SK-N-SH (cell line): ENCODE measurements around the gene COPS7A. TPM values are rescaled to one million over a fixed set of nuclear protein-coding genes. Genes with fewer than 3 reads are reported as not detected.

Source experiments
- CTCF ChIA-PET: fragments of 300-600, 350-600 bp; formaldehyde crosslinking; extraction: SDS; loops from one replicate; lab custom pipeline; 2021; lab: Yijun Ruan, JAX
- POLR2A ChIA-PET: fragments of 350-600 bp; sonication (Branson Sonifier 250); formaldehyde crosslinking; extraction: SDS; loops from one replicate; lab custom pipeline; 2020; ENCODE audit warnings: antibody characterized with exemption, inconsistent platforms; lab: Yijun Ruan, JAX
- DNase-seq: peaks from one replicate; pipeline ENCODE4 v3.0.0; 2012
- H2AFZ ChIP-seq: fragments of 200-600 bp; sonication (generic); 2 replicates; pipeline ENCODE4 v1.8.1; 2016; ENCODE audit warnings: antibody characterized with exemption, mild to moderate bottlenecking, low read depth
- H3F3A ChIP-seq: fragments of 200-600 bp; sonication (generic); replicated peaks from 2 replicates; pipeline ENCODE3; 2016; ENCODE audit warnings: antibody characterized with exemption, mild to moderate bottlenecking; ENCODE audit not compliant: insufficient read depth
- H3K27ac ChIP-seq, 2 experiments: fragments of 200-500 bp in 1 of 2; fragments of 200-600 bp in 1 of 2; sonication (Bioruptor generic) in 1 of 2; sonication (generic), shearing (Covaris generic) in 1 of 2; 2 replicates each; pipeline versions ENCODE4 v1.5.1 to v1.6.1; 2014 to 2016; ENCODE audit warnings: low read depth in 2 of 2, inconsistent platforms in 1 of 2, low read length in 1 of 2, mild to moderate bottlenecking in 1 of 2, mixed read lengths in 1 of 2
- H3K27me3 ChIP-seq: fragments of 200-600 bp; sonication (generic), shearing (Covaris generic); 2 replicates; pipeline ENCODE4 v1.6.1; 2016; ENCODE audit warnings: mixed run types; ENCODE audit not compliant: insufficient read depth
- H3K36me3 ChIP-seq, 2 experiments: fragments of 200-500 bp in 1 of 2; fragments of 200-600 bp in 1 of 2; sonication (Bioruptor generic) in 1 of 2; sonication (generic) in 1 of 2; replicated peaks in 1 of 2; 2 replicates each; pipeline versions ENCODE3 to v1.5.1; 2014 to 2016; ENCODE audit warnings: low read length in 1 of 2, mild to moderate bottlenecking in 1 of 2; ENCODE audit not compliant: insufficient read depth in 2 of 2, control insufficient read depth in 1 of 2
- H3K4me1 ChIP-seq, 2 experiments: fragments of 200-500 bp in 1 of 2; fragments of 200-600 bp in 1 of 2; sonication (Bioruptor generic) in 1 of 2; sonication (generic), shearing (Covaris generic) in 1 of 2; 2 replicates each; pipeline versions ENCODE4 v1.5.1 to v1.6.1; 2014 to 2016; ENCODE audit warnings: low read depth in 1 of 2, low read length in 1 of 2, mixed run types in 1 of 2; ENCODE audit not compliant: insufficient read depth in 2 of 2, control insufficient read depth in 1 of 2
- H3K4me2 ChIP-seq: fragments of 200-600 bp; sonication (generic), shearing (Covaris generic); 2 replicates; pipeline ENCODE4 v1.6.1; 2017; ENCODE audit warnings: mixed run types
- H3K4me3 ChIP-seq, 2 experiments: fragments of 200-500 bp in 1 of 2; fragments of 200-600 bp in 1 of 2; sonication (Bioruptor generic) in 1 of 2; sonication (generic), shearing (Covaris generic) in 1 of 2; 2 replicates each; pipeline versions ENCODE4 v1.5.1 to v1.8.1; 2014 to 2016; ENCODE audit warnings: low read depth in 2 of 2, inconsistent platforms in 1 of 2, low read length in 1 of 2, mild to moderate bottlenecking in 1 of 2, mixed read lengths in 1 of 2, moderate library complexity in 1 of 2
- H3K79me2 ChIP-seq: fragments of 200-600 bp; sonication (generic); 2 replicates; pipeline ENCODE4 v1.8.1; 2017; ENCODE audit warnings: mild to moderate bottlenecking; ENCODE audit not compliant: insufficient read depth
- H3K9ac ChIP-seq: fragments of 200-600 bp; sonication (generic); 2 replicates; pipeline ENCODE4 v1.6.1; 2017; ENCODE audit warnings: mixed run types
- H3K9me2 ChIP-seq: fragments of 200-600 bp; sonication (generic); 2 replicates; pipeline ENCODE4 v1.6.1; 2017; ENCODE audit warnings: mixed run types
- H3K9me3 ChIP-seq: fragments of 200-600 bp; sonication (generic); 2 replicates; pipeline ENCODE4 v1.6.1; 2017; ENCODE audit warnings: mixed run types, mild to moderate bottlenecking, moderate library complexity
- H4K20me1 ChIP-seq: fragments of 200-600 bp; sonication (generic); 2 replicates; pipeline ENCODE4 v1.6.1; 2017; ENCODE audit warnings: mild to moderate bottlenecking, mixed run types; ENCODE audit not compliant: insufficient read depth
- ELF1 ChIP-seq: IDR thresholded peaks from 2 replicates; pipeline ENCODE4 v1.4.0; 2012
- FOXJ3 ChIP-seq: sonication (generic); formaldehyde crosslinking; IDR thresholded peaks from 2 replicates; pipeline ENCODE4 v1.5.1; 2020; ENCODE audit warnings: mild to moderate bottlenecking, missing genetic modification reagents
- GATA2 ChIP-seq: sonication (generic); formaldehyde crosslinking; IDR thresholded peaks from 2 replicates; pipeline ENCODE4 v1.5.0; 2020; ENCODE audit warnings: mild to moderate bottlenecking, missing genetic modification reagents
- NFIC ChIP-seq: IDR thresholded peaks from 2 replicates; pipeline ENCODE4 v1.4.0; 2012; ENCODE audit warnings: borderline replicate concordance
- NRF1 ChIP-seq: IDR thresholded peaks from 2 replicates; pipeline ENCODE4 v1.6.1; 2012; ENCODE audit warnings: low read depth, mild to moderate bottlenecking, low read length
- POLR2AphosphoS5 ChIP-seq: IDR thresholded peaks from 2 replicates; pipeline ENCODE4 v1.6.1; 2012; ENCODE audit warnings: low read depth, low read length
- SMC3 ChIP-seq: IDR thresholded peaks from 2 replicates; pipeline ENCODE4 v1.6.1; 2012; ENCODE audit warnings: low read depth, low read length, improper control_type of control experiment
- TAF1 ChIP-seq: IDR thresholded peaks from 2 replicates; pipeline ENCODE4 v1.6.1; 2012; ENCODE audit warnings: low read depth, mild to moderate bottlenecking, low read length, moderate library complexity, borderline replicate concordance
- USF2 ChIP-seq: fragments of 150-350 bp; IDR thresholded peaks from 2 replicates; pipeline ENCODE4 v1.6.1; 2017; ENCODE audit warnings: antibody characterized with exemption, low read length, low read depth, borderline replicate concordance
- WGBS: methylation state at CpG from one replicate; pipeline ENCODE4 v1.1.6; 2017; ENCODE audit warnings: low lambda C conversion rate; 5-methylcytosine and 5-hydroxymethylcytosine counted together
- polyA plus RNA-seq, 3 experiments: library from polyadenylated mRNA; depleted of rRNA; stranded (reverse); fragments of >200 nt; gene quantifications; 2 replicates each; pipeline ENCODE4 v1.2.3, GENCODE V29; 2012

COPS7A gene
- polyA plus RNA-seq, 1 of the 3 experiments (the other 2 are of a cell fraction): 191 TPM

- DNase-seq: no peak
- H3K4me3 ChIP-seq: no peak overlapping the region
- 0 out of 2 replicates have a peak, but pooled peaks cover 4% of the 10 kb centered on the region for H4K20me1 ChIP-seq
- no peaks in the 10 kb centered on the region; a peak in 2 of 4 replicates for H3K4me1 ChIP-seq
- no peak overlapping the region for H3K9ac ChIP-seq
- 92% methylated on average over 8 of the region's 13 CpGs for WGBS
- H3K9me2 ChIP-seq: no peaks in the 10 kb centered on the region
- no peak overlapping the region for H2AFZ ChIP-seq
- H3K79me2 ChIP-seq: peaks cover 15% of the 10 kb centered on the region; the same call in 1 of the 2 replicates
- H3K9me3 ChIP-seq: no peaks in the 10 kb centered on the region
- H3K27me3 ChIP-seq: no peaks in the 10 kb centered on the region
- ChIA-PET POLR2A (interaction anchor here (1.2 kb wide), 1 partner anchor 32 kb away, joined by 3 read pairs; no protein-coding TSS in a partner anchor), CTCF (interaction anchor here (1.6 to 6.9 kb wide), 3 partner anchors 7 to 34 kb away, joined by 5 to 53 read pairs (median 7); partner anchors contain the start of gene MLF2)
- H3F3A ChIP-seq: peaks cover 16% of the 10 kb centered on the region
- H3K4me2 ChIP-seq: no peak overlapping the region
- no peak overlapping the region for H3K27ac ChIP-seq
- TF ChIP-seq NFIC: no peak
- no peak for TF ChIP-seq FOXJ3 (CRISPR knock-in tag)
- TF ChIP-seq NRF1: no peak
- no peak for TF ChIP-seq TAF1
- TF ChIP-seq SMC3: no peak
- no peak for TF ChIP-seq ELF1
- no peak for TF ChIP-seq GATA2
- H3K36me3 ChIP-seq: peaks cover 33 to 42% of the 10 kb centered on the region in 2 experiments
Observed at GRCh38 chr12:6745741-6746525, 22.1 kb downstream of the COPS7A start.

GRCh38 chr12:6747216-6747615 is 23.4 kb downstream of the COPS7A start:
- H3K36me3 ChIP-seq: peaks cover 43 to 52% of the 10 kb centered on the region in 2 experiments
- no peak for TF ChIP-seq POLR2AphosphoS5
- TF ChIP-seq NFIC: no peak
- no peak for TF ChIP-seq USF2

More at GRCh38 chr12:6747216-6747615, 23.4 kb downstream of the COPS7A start:
- Histone ChIP-seq H3K9me2 (no peaks in the 10 kb centered on the region), H3K9me3 (no peaks in the 10 kb centered on the region), H3K27me3 (no peaks in the 10 kb centered on the region), H3K9ac (no peak overlapping the region), H3K4me1 (peaks cover 8 to 9% of the 10 kb centered on the region in 2 experiments), H3K4me3 (no peak overlapping the region), H3K79me2 (peaks cover 27% of the 10 kb centered on the region), H3K4me2 (no peak overlapping the region), H3F3A (peaks cover 16% of the 10 kb centered on the region), H4K20me1 (peaks cover 12% of the 10 kb centered on the region), H2AFZ (no peak overlapping the region), H3K27ac (no peak overlapping the region)
- DNase-seq: no peak
- POLR2A ChIA-PET: interaction anchor here (1.2 kb wide), 1 partner anchor 31 kb away, joined by 3 read pairs; no protein-coding TSS in a partner anchor
- WGBS: 86% methylated on average over 4 of the region's 4 CpGs
- CTCF ChIA-PET: interaction anchor here (1.3 to 1.6 kb wide), 2 partner anchors 33 to 78 kb away, joined by 5 to 7 read pairs; no protein-coding TSS in a partner anchor
